ENCODE results near the gene TDP2.

TDP2 gene

DNA sequence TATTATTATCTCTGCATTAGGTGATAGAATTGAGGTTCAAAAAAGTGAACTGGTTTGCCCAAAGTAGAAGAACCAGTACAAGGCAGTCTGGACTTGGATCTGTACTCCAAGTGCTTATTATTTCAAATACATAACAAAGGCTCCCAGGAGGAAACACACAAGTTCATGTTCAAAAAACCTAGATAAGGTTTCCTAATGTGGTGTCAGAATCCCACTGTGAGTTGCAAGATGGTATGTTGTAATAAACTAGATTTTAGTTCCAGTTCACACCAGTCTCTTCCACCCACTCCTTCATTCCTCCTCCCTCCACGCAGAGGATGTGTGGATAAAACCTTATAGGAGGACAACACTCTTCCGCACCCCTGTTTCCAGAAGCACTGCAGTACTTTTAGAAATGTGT is 63.5 kb downstream of the TDP2 start:
- DNase-seq (no peak), ATAC-seq (no peak)
- no peak overlapping the region for H3K27ac Mint-ChIP-seq
- H3K4me3 Mint-ChIP-seq: no peak overlapping the region
- H3K27me3 Mint-ChIP-seq: peaks cover 1% of the 10 kb centered on the region
- no peaks in the 10 kb centered on the region for H3K4me1 Mint-ChIP-seq
- no peaks in the 10 kb centered on the region for H3K9me3 Mint-ChIP-seq

DNA sequence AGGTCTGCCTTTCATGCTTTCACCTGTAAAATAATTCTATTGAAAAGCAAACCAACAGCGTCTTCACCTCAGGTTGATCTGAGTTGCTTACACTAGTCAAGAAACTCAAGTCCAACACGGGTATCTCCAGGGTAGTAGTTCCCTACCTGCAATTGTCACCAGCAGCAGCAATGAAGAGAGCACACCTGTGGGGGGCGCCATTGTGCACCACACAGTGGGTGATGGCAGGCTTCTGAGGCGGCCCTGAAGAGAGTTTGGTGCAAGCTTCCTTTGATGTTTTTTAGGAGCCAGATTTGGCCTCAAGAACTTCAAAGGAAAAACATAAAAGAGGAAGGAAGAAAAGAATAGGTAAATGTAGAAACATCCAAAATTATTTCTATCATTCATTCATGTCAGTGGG is 65.8 kb downstream of the TDP2 start:
- no peak for ATAC-seq
- no peak for DNase-seq
- Mint-ChIP-seq H3K27ac (no peak overlapping the region), H3K27me3 (peaks cover 9% of the 10 kb centered on the region), H3K9me3 (no peaks in the 10 kb centered on the region), H3K4me1 (no peaks in the 10 kb centered on the region), H3K4me3 (no peak overlapping the region)
